ENCODE results near the gene ZBTB11.
"Not testable (repeated sequence)": the region's sequence is repeated elsewhere in the genome, so short reads cannot be mapped to it uniquely, and the experiment has no call there.

The ZBTB11 gene

GRCh38 chr3:101615525-101615924, 61.4 kb downstream of the ZBTB11 start:
- no peak for DNase-seq (ENCODE audit: low spot score)

DNA sequence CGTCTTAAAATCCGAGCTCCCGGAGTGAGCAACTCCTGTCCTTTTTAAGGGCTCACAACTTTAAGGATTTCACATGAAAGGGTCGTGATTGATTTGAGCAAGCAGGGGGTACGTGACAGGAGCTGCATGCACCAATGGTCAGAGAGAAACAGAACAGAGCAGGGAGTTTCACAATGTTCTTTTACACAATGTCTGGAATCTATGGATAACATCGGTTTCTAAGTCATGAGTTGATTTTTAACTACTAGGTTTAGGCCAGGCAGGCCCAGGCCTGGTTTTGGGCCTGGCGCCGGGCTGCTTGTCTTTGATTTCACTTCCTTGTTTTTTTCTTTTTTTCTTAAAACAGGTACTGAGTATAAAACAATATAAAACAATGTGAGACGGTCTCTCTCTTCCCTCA, 63.9 kb downstream of the ZBTB11 start:
- not testable (repeated sequence) for DNase-seq (ENCODE audit: low spot score)

DNA sequence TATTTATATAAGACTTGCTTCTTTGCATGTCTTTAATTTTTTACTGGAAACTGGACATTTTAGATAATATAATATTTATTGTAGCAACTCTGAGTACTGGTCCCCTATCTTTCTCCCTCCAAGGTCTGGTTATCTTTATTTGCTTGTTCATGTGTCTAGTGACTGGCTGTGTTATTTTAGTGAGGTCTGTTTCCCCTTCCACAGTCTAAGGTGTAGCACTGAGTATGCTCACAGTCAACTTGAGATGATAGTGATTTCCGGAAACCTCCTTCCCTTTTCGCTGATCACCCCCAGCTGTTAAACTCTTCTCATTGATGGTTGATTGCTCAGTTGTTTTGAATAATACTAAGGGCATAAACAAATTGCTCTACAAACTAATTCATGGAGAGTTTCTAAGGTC, 65.9 kb downstream of the ZBTB11 start:
- no peak for DNase-seq (ENCODE audit: low spot score)

GRCh38 chr3:101605398-101605797, 71.5 kb downstream of the ZBTB11 start:
- not testable (repeated sequence) for DNase-seq (ENCODE audit: low spot score)

DNA sequence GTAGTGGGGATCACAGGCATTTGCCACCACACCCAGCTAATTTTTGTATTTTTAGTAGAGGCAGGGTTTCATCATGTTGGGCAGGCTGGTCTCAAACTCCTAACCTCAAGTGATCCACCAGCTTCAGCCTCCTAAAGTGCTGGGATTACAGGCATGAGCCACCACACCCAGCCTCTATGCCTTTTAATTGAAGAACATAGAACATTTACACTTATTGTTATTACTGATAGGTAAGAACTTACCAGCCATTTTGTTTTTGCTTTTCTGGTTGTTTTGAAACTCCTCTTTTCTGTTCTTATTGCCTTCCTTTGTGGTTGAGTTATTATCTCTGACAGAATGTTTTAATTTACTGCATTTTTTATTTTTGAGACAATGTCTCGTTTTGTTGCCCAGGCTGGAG, 73.7 kb downstream of the ZBTB11 start:
- DNase-seq (ENCODE audit: low spot score), result no peak

- no peak for DNase-seq (ENCODE audit: low spot score)
These were observed 74.2 kb downstream of the ZBTB11 start for GRCh38 chr3:101602731-101603130.
